Cardiac septum (tissue), 1 donor: ENCODE measurements around the gene CPNE4. TPM values are rescaled to one million over a fixed set of nuclear protein-coding genes. Genes with fewer than 3 reads are reported as not detected.
"Not testable (repeated sequence)": the region's sequence is repeated elsewhere in the genome, so short reads cannot be mapped to it uniquely, and the experiment has no call there.

Experiments
- DNase-seq: peaks from one replicate; pipeline ENCODE4 v3.0.0-alpha.2; 2020; ENCODE audit warnings: low spot score
- intact Hi-C: fragments of 100-400 bp; cut with DNase I; formaldehyde crosslinking; loops from one replicate; pipeline ENCODE4 v1.14.0; 2022
- total RNA-seq: library from RNA; stranded (reverse); fragmentation: NEBNext Ultra II Directional; extraction: Animal tissue kit (Norgen Biotek cat#: 25700); gene quantifications from one replicate; pipeline ENCODE4 v1.2.1, GENCODE V29; 2021
- donor health status: DM: no; HTN: no; CAD: no.

CPNE4 gene
- total RNA-seq, 1 donor from 2014 or later: 7.4 TPM

DNA sequence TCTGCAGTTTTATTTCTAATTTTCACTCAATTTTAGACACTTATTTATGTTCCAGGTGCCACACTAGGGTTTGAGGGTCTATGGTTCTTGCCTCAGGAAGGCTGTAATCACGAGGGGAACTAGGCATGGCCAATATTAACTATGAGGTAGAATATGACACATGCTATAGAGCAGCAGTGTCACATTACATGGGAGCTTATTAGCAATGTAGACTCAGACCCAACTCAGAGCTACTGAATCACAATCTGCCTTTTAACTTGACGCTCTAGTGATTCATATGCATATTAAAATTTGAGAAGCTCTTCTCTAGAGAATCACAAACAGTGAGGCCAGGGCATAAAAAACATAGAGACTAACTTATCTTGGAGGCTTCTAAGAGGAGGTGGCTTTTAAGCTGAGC is 499.2 kb downstream of the CPNE4 start:
- DNase-seq: no peak
- intact Hi-C loops: no loop called here

DNA sequence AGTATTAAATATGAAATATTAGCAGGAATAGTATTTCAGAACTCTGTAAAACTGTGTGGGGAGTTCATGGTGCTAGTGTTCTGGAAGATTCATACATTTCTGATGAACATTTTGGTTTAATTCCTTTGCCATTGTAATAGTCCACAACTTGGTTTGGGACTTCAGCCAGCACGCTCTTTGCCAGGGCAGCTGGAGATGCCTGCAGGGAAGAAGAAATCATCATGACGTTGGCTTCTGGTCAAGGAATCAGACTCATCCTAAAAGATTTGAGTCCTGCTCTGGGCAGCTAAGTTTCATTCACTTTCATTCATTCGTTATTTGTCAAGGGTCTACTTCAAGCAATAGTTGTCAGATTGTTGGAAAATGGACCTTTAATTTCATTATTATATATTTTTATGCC is 499.7 kb downstream of the CPNE4 start:
- intact Hi-C loops: no loop called here
- DNase-seq: no peak

DNA sequence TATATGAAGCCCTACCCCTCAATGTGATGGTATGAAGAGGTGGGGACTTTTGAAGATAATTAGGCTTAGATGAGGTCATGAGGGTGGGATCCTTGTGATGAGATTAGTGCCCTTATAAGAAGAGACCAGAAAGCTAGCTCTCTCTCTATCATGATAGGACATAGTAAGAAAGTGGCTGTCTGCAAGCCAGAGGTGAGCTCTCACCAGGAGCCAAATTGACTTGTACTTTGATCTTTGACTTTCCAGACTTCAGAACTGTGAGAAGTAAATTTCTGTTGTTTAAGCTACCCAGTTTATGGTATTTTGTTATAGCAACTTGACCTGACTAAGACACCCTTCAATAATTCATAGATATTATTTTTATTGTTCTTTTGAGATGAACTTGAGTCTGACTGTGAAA is 502.2 kb downstream of the CPNE4 start:
- intact Hi-C loops: no loop called here
- no peak for DNase-seq

- DNase-seq: no peak
- intact Hi-C loops: no loop called here
Measured at GRCh38 chr3:131530843-131531242, 504.0 kb downstream of the CPNE4 start.

DNA sequence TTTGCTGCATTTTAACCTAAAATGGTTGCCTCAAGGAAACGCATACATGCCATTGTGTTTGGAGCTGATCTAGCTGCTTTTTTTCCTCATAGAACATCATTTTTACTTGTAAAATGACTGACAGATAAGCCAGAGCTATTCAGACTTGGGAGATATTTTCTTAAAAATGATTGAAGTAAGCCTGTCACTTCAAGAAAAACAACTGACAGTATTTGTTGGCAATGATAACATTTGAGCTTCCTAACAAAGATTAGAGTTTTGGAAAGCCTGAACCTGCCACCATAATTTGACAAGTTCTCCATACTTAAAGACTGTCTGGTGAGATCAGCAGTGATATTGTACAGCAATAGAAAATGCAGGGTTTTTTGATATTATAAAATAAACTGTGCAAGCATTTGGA is 504.4 kb downstream of the CPNE4 start:
- no peak for DNase-seq
- intact Hi-C loops: no loop called here

DNA sequence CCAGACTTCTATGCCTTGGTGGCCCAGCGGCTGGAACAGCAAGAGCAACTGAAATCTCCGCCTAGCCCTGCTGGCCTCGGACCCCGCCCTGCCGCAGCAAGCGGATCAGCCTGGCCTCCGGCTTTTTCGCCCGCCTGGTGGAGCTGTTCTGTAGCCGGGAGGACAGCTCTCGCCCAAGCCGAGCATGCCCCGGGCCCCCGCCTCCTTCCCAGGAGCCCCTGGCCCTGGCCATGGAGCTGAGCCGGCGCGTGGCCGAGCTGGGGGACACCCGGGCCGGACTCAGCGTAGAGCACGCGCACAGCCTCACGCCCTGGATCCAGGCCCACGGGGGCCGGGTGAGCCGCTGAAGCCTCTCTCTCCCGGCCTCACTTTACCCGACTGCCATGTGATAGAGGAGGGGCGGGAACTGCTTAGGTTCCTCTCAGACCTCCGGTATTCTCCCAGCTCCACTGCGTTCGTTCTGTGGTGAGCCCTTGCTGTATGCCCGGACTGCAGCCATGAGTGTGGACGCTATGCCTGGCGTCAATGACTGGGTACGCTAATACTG is 507.9 kb downstream of the CPNE4 start:
- intact Hi-C loops: no loop called here
- peak; percentile 79 for DNase-seq

DNA sequence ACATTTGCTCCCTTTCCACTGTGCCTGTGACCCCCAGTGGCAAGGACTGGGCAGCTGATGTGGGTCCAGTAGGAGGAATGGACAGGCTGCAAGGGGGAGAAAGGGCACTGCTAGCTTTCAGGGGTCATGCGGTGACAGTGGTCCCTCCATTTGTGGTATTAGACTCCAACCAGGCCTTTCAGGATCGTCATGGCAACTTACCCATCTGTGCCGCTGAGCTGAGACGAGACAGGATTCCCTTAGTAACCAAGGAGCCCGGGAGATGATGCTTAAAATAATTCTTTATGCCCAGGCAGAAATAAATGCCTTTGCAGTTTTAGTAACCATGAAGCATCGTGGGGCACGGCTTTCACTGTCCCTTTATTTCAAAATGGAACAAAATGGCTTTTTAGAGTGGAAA is 516.1 kb downstream of the CPNE4 start:
- no peak for DNase-seq
- intact Hi-C loops: no loop called here

GRCh38 chr3:131505421-131505820 is 529.4 kb downstream of the CPNE4 start:
- intact Hi-C loops: no loop called here

DNA sequence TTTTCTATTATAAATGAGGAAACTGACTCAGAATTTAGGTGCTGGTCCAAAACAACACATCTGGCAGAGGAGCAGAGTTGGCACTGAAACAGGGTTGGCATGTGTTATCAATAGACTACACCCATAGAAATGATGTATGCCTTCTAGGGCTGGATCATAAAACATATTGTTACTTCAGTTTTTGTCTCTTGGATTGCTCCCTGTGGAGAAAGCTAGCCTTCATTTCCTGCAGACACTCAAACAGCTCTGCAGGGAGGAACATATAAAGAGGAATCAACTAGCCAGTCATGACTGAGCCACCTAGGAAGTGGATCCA is 531.5 kb downstream of the CPNE4 start:
- intact Hi-C loops: loop anchor here (5.0 kb wide), 1 partner anchor 121 kb away; the partner anchor contains the start of gene NUDT16
- no peak for DNase-seq

More at GRCh38 chr3:131505421-131505820, 529.4 kb downstream of the CPNE4 start:
- DNase-seq: no peak

DNA sequence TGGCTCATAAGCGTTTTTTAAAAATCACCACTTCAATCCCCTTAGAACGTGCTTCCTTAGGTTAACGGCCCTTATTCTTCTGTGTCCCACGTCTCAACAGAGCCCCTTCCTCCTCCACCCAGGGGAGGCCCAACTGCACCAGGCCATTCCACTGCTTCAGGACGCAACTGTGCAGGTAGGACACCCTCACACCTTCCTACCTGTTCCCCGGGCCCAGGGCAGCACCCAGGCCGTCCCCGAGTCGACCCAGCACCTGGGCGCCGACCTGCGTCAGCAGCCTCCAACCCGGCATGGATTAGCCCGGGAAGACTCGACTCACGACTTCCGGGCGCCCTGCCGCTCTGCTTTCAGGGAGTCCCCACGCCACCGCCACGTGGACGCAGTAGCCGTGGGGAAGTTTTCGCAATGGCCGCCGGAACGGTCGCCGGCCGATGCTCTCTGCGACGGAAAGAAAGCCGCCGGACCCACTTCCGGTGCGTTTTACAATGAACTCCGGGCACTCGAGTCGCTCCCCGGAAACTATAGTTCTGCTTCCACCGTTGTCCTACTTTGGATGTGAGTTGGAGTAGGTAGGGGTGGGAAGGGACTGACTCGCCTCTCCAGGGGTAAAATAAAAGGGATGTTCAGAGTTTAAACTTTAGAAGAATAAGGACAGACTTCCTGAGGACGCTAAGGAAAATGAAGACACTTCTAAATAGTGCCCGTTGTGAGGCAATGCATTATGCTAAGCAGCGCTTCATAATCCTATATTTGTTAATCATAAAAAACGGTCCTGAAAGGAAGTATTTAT is 532.1 kb downstream of the CPNE4 start, which contains the start of gene MRPL3:
TSS of gene MRPL3 (minus strand) at position 442 of the 790 bp plus-strand sequence. CDS start at position 292, 150 bp downstream.
- intact Hi-C loops: loop anchor here (5.0 kb wide), 1 partner anchor 120 kb away; the partner anchor contains the start of gene NUDT16
- peak; percentile 90 for DNase-seq

GRCh38 chr3:131501949-131502348 is 532.9 kb downstream of the CPNE4 start:
- intact Hi-C loops: loop anchor here (5.0 kb wide), 1 partner anchor 120 kb away; the partner anchor contains the start of gene NUDT16
- DNase-seq: no peak

GRCh38 chr3:131494706-131495105 is 540.1 kb downstream of the CPNE4 start:
- intact Hi-C loops: no loop called here
- no peak for DNase-seq

DNA sequence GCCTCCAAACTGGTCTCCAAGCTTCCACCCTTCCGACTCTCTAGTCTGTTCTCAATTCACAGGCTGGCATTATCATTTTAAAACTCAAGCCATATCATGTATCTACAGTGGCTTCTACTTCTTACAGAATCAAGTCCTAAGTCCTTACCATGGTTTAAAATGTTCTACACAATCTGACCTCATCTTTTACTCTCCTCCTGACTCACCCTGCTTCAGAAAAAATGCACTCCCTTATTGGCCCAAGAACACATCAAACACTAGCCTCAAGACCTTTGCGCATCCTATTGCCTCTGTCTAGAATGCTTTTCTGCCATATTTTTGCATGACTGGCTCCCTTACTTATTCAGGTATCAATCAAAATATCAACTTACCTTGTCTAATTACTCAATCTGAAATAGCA is 543.0 kb downstream of the CPNE4 start:
- DNase-seq: no peak
- intact Hi-C loops: no loop called here

DNA sequence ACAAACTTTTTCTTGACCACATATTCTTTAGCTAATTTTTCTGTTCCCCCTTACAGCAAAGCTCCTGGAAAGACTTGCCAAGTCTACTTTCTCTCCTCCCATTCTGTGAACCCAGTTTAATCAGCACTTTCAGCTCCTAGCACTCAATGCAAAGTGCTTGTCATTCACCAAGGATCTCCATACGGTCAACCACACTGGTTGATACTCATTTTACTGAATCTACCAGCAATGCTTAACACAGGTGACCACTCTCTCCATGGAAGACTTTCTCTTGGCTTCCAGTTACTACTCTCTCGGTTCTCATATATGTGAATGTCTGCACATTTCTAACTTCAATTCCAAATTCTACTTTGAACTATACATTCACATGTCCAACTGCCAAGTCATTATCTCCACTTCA is 543.7 kb downstream of the CPNE4 start:
- DNase-seq: no peak
- intact Hi-C loops: no loop called here

DNA sequence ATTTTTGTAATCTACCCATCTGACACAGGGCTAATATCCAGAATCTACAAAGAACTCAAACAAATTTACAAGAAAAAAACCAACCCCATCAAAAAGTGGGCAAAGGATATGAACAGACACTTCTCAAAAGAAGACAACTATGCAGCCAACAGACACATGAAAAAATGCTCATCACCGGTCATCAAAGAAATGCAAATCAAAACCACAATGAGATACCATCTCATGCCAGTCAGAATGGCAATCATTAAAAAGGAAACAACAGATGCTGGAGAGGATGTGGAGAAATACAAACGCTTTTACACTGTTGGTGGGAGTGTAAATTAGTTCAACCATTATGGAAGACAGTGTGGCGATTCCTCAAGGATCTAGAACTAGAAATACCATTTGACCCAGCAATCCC is 548.3 kb downstream of the CPNE4 start:
- DNase-seq, intact Hi-C loops: not testable (repeated sequence)

DNA sequence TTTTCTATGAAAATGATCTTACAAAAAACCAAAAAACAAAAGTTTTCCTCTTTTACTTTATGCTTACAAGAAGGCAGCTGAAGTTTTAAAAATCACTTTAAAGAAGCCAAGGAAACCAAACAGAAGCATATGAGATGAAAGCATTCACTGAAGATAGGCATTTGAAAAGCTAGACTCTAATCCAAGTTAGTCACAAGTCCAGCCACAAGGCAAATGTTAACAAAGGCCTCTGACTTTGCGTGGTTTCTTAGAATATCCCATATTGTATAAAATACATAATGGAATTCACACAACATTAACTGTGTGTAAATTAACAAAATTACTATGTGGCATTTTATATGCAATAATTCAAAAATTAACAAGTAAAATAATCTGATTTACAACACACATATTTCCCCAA is 549.7 kb downstream of the CPNE4 start:
- intact Hi-C loops: no loop called here
- DNase-seq: no peak

- intact Hi-C loops: no loop called here
- DNase-seq: no peak
Measured at GRCh38 chr3:131484496-131485111, 550.2 kb downstream of the CPNE4 start.
